ENCODE measurements around the gene ECI2.
A peak's percentile ranks its signal among the peaks of the same experiment; 100 is the strongest.

ECI2 gene

GRCh38 chr6:4129446-4129845, 5.9 kb downstream of the ECI2 start:
- no peak overlapping the region for H3K4me3 ChIP-seq (ENCODE audit: low read length)
- DNase-seq (ENCODE audit: low read depth) = no peak
- TF ChIP-seq CTCF (conservative IDR thresholded peaks at IDR 0.05; ENCODE audit: low read length) = no peak

GRCh38 chr6:4128748-4129147, 6.6 kb downstream of the ECI2 start:
- DNase-seq (ENCODE audit: low read depth) = no peak
- TF ChIP-seq CTCF (conservative IDR thresholded peaks at IDR 0.05; ENCODE audit: low read length) = no peak
- H3K4me3 ChIP-seq (ENCODE audit: low read length) = no peak overlapping the region

- no peak for TF ChIP-seq CTCF (conservative IDR thresholded peaks at IDR 0.05; ENCODE audit: low read length)
- DNase-seq (ENCODE audit: low read depth) = no peak
- no peak overlapping the region for H3K4me3 ChIP-seq (ENCODE audit: low read length)
Measured at GRCh38 chr6:4128072-4128471, 7.3 kb downstream of the ECI2 start.

GRCh38 chr6:4125933-4126864, 9.2 kb downstream of the ECI2 start:
- H3K4me3 ChIP-seq (ENCODE audit: low read length) = no peak overlapping the region
- peak; percentile 63 for TF ChIP-seq CTCF (conservative IDR thresholded peaks at IDR 0.05; ENCODE audit: low read length)
- DNase-seq (ENCODE audit: low read depth) = peak; percentile 87

- H3K4me3 ChIP-seq (ENCODE audit: low read length) = no peak overlapping the region
- DNase-seq (ENCODE audit: low read depth) = no peak
- no peak for TF ChIP-seq CTCF (conservative IDR thresholded peaks at IDR 0.05; ENCODE audit: low read length)
Measured at GRCh38 chr6:4125500-4125899, 9.9 kb downstream of the ECI2 start.

GRCh38 chr6:4124351-4124750, 11.0 kb downstream of the ECI2 start:
- no peak for DNase-seq (ENCODE audit: low read depth)
- H3K4me3 ChIP-seq (ENCODE audit: low read length) = no peak overlapping the region
- TF ChIP-seq CTCF (conservative IDR thresholded peaks at IDR 0.05; ENCODE audit: low read length) = no peak

- no peak for DNase-seq (ENCODE audit: low read depth)
- no peak for TF ChIP-seq CTCF (conservative IDR thresholded peaks at IDR 0.05; ENCODE audit: low read length)
- H3K4me3 ChIP-seq (ENCODE audit: low read length) = no peak overlapping the region
Measured at GRCh38 chr6:4115741-4116140, 19.6 kb downstream of the ECI2 start.
